Testis (tissue), 5 donors: Measurements from ENCODE around the gene CLEC2B. TPM values are rescaled to one million over a fixed set of nuclear protein-coding genes. Genes with fewer than 3 reads are reported as not detected.

Experiments used
- DNase-seq: peaks from one replicate; pipeline ENCODE4 v3.0.0-alpha.2; 2019
- H3K27ac ChIP-seq, 2 donors: fragments of 200-600 bp; sonication (generic); one replicate each; pipeline ENCODE4 v1.5.1; 2019
- H3K27me3 ChIP-seq: fragments of 200-600 bp; sonication (generic); one replicate; pipeline ENCODE4 v1.5.1; 2019
- H3K36me3 ChIP-seq: fragments of 200-600 bp; sonication (generic); one replicate; pipeline ENCODE4 v1.5.1; 2017; ENCODE audit warnings: low read depth; ENCODE audit errors: missing control alignments
- H3K4me1 ChIP-seq: fragments of 200-600 bp; sonication (generic); one replicate; pipeline ENCODE4 v1.5.1; 2019
- H3K4me3 ChIP-seq, 2 donors: fragments of 200-600 bp; sonication (generic); one replicate each; pipeline ENCODE4 v1.5.1; 2017 to 2019
- H3K9me3 ChIP-seq: fragments of 200-600 bp; sonication (generic); one replicate; pipeline ENCODE4 v1.5.1; 2017
- POLR2A ChIP-seq: fragments of 450-650 bp; IDR thresholded peaks from one replicate; pipeline ENCODE4 v1.6.1; 2017; ENCODE audit warnings: antibody characterized with exemption, mild to moderate bottlenecking, moderate library complexity
- WGBS, 2 donors: methylation state at CpG; one replicate each; pipeline ENCODE4 v1.1.5; 2018; 5-methylcytosine and 5-hydroxymethylcytosine counted together
- intact Hi-C: fragments of 100-400 bp; cut with DNase I; formaldehyde crosslinking; loops from one replicate; pipeline ENCODE4 v1.15.1; 2023; ENCODE audit warnings: low total_unique reads
- long read RNA-seq, 2 donors: transcript quantifications; one replicate each; lab custom pipeline, GENCODE V29; 2026
- polyA plus RNA-seq: library from polyadenylated mRNA; stranded (reverse); fragments of 350-450 nt; fragmentation: Illumina TruSeq; extraction: RNeasy Lipid Tissue Mini Kit (QIAGEN cat#74804); gene quantifications from one replicate; pipeline ENCODE4 v1.2.3, GENCODE V29; 2014; ENCODE audit warnings: low read depth, low replicate concordance; ENCODE audit not compliant: insufficient read depth
- total RNA-seq, 2 donors: library from RNA; depleted of rRNA; stranded (reverse); fragments of >200 nt; gene quantifications; one replicate each; pipeline ENCODE4 v1.2.3, GENCODE V29; 2016
- TF ChIP-seq, protein P1 (sequence below), 3 experiments: fragments of 450-650 bp in 2 of 3; fragments of 200-600 bp in 1 of 3; sonication (generic) in 1 of 3; IDR thresholded peaks; one replicate each; pipeline ENCODE4 v1.5.1; 2016 to 2019; ENCODE audit warnings: antibody characterized with exemption in 3 of 3, mild to moderate bottlenecking in 2 of 3, moderate library complexity in 1 of 3

Gene CLEC2B
- total RNA-seq (1 to 10 TPM; 1.2 to 5.1 TPM), polyA plus RNA-seq (3.3 TPM)
- long read RNA-seq, donor 1, partial matches to known transcripts, result 0 of 1 reads
- long read RNA-seq, donor 1, other reads (novel, unspliced or antisense), result 0 of 1 reads
- long read RNA-seq, donor 2, partial matches to known transcripts, result 0 of 2 reads
- long read RNA-seq, donor 2, other reads (novel, unspliced or antisense), result 0 of 2 reads

DNA sequence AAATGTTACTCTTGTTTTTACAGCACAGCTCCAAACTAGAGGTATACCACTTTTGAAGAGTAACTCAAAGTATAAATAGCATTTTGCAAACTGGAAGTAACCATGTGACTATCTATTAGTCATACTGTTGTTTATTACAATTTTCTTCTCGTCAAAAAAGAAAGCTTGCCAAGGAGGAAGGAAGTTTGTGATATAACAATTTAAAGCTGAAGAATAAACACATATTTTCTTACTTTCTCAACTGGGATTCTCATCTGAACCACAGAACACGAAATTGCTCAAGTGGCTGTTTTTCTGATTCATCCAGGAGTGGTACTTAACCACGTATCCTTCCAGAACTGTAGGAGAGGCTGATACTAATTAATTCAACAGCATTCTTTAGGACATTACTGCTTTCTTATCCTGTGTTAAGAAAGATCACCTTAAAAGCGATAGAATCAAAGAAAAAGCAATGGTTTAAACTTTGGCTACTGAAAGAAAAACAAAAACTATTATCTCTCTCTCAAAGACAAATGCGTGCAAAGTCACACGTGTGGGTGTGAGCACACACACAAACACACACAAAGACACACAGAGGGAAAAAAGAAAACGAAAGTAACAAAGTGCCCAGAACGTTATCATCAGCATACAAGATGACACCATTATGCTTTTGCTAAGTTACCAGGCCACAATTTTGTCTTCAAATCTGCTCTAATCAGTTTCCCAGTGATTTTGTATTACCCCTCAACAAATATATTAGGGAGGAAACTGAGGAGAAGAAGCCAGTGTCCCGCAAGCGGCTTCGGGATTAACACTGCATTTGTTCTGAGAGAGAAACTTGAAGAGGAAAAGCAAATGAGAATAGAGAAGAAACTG is at the start of gene CLEC2B:
TSS of gene CLEC2B (minus strand) at position 48 of the 855 bp plus-strand sequence.
- Histone ChIP-seq H3K9me3 (no peaks in the 10 kb centered on the region), H3K4me3 (peak within 1 kb of the TSS; percentile 24 to 51), H3K36me3 (no peaks in the 10 kb centered on the region), H3K27ac (peak within 1 kb of the TSS; percentile 85 to 87), H3K4me1 (peaks cover 6% of the 10 kb centered on the region), H3K27me3 (no peaks in the 10 kb centered on the region)
- no peak for DNase-seq
- no peak for TF ChIP-seq POLR2A
- TF ChIP-seq, protein P1, sequence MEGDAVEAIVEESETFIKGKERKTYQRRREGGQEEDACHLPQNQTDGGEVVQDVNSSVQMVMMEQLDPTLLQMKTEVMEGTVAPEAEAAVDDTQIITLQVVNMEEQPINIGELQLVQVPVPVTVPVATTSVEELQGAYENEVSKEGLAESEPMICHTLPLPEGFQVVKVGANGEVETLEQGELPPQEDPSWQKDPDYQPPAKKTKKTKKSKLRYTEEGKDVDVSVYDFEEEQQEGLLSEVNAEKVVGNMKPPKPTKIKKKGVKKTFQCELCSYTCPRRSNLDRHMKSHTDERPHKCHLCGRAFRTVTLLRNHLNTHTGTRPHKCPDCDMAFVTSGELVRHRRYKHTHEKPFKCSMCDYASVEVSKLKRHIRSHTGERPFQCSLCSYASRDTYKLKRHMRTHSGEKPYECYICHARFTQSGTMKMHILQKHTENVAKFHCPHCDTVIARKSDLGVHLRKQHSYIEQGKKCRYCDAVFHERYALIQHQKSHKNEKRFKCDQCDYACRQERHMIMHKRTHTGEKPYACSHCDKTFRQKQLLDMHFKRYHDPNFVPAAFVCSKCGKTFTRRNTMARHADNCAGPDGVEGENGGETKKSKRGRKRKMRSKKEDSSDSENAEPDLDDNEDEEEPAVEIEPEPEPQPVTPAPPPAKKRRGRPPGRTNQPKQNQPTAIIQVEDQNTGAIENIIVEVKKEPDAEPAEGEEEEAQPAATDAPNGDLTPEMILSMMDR (IDR thresholded peaks at IDR 0.05), result no peak
- intact Hi-C loops, result no loop called here
- WGBS, 2 donors, result 22 to 33% methylated on average over 11 of the region's 11 CpGs

DNA sequence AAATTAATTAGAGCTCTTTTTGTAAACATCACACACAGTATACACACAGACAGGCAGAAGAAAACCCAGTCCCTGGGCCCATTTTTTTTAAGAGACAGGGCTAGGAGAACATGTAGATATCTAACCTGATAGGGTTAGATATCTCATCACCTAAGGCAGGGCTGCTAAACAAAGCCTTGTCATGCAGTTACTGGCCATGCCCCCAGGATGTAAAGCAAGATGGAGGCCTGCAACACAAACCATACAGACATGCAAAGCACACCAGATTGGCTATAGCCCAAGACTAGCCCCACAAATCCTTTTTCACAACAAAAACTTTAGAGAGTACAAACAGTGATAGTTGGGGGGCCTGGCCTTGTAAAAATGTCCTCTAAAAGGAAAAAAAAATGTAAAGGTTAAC is 42.6 kb upstream of the CLEC2B start:
- no peak for DNase-seq
- H3K4me3 ChIP-seq, result no peak overlapping the region
- intact Hi-C loops, result no loop called here
- H3K27ac ChIP-seq, result no peak overlapping the region
- no peaks in the 10 kb centered on the region for H3K36me3 ChIP-seq
- H3K4me1 ChIP-seq, result no peaks in the 10 kb centered on the region
- H3K27me3 ChIP-seq, result no peaks in the 10 kb centered on the region
- no peak for TF ChIP-seq POLR2A
- TF ChIP-seq, protein P1 (IDR thresholded peaks at IDR 0.05), result no peak
- no peaks in the 10 kb centered on the region for H3K9me3 ChIP-seq

DNA sequence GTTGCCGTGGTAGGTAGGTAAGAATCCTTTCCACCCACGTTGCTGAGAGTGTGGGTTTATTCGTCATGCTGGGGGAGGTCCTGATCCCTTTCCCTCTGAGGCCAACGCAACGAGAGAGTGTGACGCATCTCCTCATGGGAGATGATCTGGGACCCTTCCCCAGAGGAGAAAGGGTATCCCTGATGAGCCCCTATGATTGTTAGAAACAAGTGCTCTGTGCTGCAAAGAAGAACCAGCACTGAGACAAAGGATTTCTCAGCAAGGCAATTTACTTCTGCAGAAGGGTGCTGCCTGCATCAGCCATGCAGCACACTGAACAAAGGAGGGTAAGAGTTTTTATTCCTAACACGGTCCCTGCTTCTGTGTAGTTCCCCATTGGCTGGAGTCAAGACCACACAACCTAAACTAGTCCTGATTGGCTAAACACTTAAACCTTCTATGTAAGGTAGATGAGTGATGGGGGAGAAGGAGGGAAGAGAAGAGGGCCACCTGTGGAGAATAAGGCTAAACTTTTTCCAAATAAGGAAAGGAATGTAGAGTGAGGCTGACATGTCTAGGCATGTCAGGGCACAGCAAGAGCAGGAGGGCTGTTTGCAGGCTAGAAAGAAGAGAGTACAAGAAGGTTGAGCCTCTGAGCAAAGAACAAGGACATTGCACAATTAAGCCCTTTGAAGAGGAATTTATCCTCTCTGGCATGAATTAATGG is 41.7 kb upstream of the CLEC2B start:
- Histone ChIP-seq H3K27me3 (no peaks in the 10 kb centered on the region), H3K27ac (no peak overlapping the region), H3K4me3 (no peak overlapping the region), H3K9me3 (no peaks in the 10 kb centered on the region), H3K36me3 (no peaks in the 10 kb centered on the region), H3K4me1 (no peaks in the 10 kb centered on the region)
- DNase-seq, result no peak
- WGBS, 2 donors, result 80% methylated on average over 6 to 7 of the region's 7 CpGs
- intact Hi-C loops, result no loop called here
- TF ChIP-seq POLR2A, result no peak
- TF ChIP-seq, protein P1 (IDR thresholded peaks at IDR 0.05), result no peak

DNA sequence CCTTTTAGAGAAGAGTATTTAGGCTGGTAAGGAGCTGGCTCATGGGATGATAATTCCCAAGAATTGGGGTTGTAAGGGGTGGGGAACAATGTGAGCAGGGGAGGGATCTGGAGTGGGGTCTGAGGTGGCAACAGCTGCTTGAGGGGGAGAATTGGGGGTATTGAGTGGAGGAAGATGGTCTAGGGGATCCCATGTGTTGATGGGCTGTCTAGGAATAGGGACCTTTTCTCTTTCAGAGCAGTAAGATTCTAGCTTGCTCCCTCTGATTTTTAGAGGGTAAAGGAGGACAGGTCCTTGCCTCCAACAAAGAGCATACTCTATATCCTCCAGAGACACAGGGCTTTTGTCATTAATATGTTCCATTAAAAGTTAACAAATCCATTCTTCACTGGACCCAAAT is 40.6 kb upstream of the CLEC2B start:
- TF ChIP-seq, protein P1 (IDR thresholded peaks at IDR 0.05), result no peak
- TF ChIP-seq POLR2A, result no peak
- no peaks in the 10 kb centered on the region for H3K9me3 ChIP-seq
- H3K27ac ChIP-seq, result no peak overlapping the region
- no peaks in the 10 kb centered on the region for H3K36me3 ChIP-seq
- no peaks in the 10 kb centered on the region for H3K27me3 ChIP-seq
- no peaks in the 10 kb centered on the region for H3K4me1 ChIP-seq
- H3K4me3 ChIP-seq, result no peak overlapping the region
- DNase-seq, result no peak
- intact Hi-C loops, result no loop called here
